ENCODE data around the gene ALDH4A1. TPM values are rescaled to one million over a fixed set of nuclear protein-coding genes. Genes with fewer than 3 reads are reported as not detected.
A peak's percentile ranks its signal among the peaks of the same experiment; 100 is the strongest.

ALDH4A1 gene
- total and polyA plus RNA-seq, 4 donors = 162 to 424 (median 244) TPM

DNA sequence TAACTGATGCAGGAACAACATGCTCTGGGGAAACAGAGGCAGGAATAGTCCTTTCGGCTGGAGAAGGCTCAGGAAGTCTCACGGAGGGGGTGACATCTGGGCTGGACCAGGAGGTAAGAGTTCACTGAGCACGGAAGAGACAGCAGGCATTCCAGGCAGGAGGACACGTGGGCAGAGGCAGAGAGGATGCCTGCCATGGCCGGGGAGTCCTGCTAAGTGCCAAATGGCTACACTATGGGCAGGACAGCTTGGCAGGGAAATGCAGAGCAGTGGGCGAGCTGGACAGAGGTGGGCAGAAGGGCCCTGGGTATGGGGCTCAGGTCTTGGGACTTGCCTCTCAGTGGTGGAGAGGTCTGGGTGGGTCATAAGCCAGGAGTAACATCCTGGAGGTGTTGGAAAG, 17.6 kb downstream of the ALDH4A1 start:
- Histone ChIP-seq H3K4me3 (ENCODE audit: low read depth in 1 of 3, low read length in 3 of 3) (no peak overlapping the region), H3K9ac (ENCODE audit: low read depth in 1 of 2, low read length in 2 of 2) (no peak overlapping the region), H3K27ac (ENCODE audit: low read depth in 1 of 2, low read length in 2 of 2) (no peak overlapping the region), H3K27me3 (ENCODE audit: control insufficient read depth in 4 of 4, insufficient read depth in 4 of 4, low read length in 3 of 4) (no peaks in the 10 kb centered on the region), H3K9me3 (ENCODE audit: control insufficient read depth in 4 of 4, low read length in 3 of 4) (no peaks in the 10 kb centered on the region), H3K36me3 (ENCODE audit: control insufficient read depth in 4 of 4, insufficient read depth in 3 of 4, low read depth in 1 of 4, low read length in 3 of 4) (peaks cover 23 to 64% (median 47%) of the 10 kb centered on the region in 4 donors), H3K4me1 (ENCODE audit: control insufficient read depth in 4 of 4, insufficient read depth in 4 of 4, low read length in 3 of 4) (peaks cover 0 to 15% (median 5%) of the 10 kb centered on the region in 4 donors)
- TF ChIP-seq TAF1 (conservative IDR thresholded peaks at IDR 0.05) = no peak
- no peak for TF ChIP-seq ATF3 (IDR thresholded peaks at IDR 0.05)
- no peak for TF ChIP-seq NR2F2 (IDR thresholded peaks at IDR 0.05)
- TF ChIP-seq RXRA (IDR thresholded peaks at IDR 0.05) = no peak
- 62% methylated on average over 6 of the region's 6 CpGs for WGBS
- no peak for DNase-seq (ENCODE audit: low spot score)

DNA sequence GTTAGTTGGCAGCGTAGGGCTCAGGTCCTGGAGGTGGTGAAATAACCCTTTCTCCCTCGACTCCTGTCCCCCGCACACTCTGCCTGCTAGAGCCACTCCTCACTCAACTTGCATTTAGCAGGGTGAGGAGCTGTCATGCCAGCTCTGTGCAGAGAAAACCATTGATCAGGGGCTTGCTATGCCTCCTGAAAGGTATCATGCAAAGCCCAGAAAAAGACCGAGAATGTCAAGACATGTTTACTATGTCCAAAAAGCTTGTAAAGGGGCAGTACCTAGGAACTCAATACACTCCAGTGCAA, 18.0 kb downstream of the ALDH4A1 start:
- Histone ChIP-seq H3K27ac (ENCODE audit: low read depth in 1 of 2, low read length in 2 of 2) (no peak overlapping the region), H3K27me3 (ENCODE audit: control insufficient read depth in 4 of 4, insufficient read depth in 4 of 4, low read length in 3 of 4) (no peaks in the 10 kb centered on the region), H3K36me3 (ENCODE audit: control insufficient read depth in 4 of 4, insufficient read depth in 3 of 4, low read depth in 1 of 4, low read length in 3 of 4) (peaks cover 24 to 68% (median 46%) of the 10 kb centered on the region in 4 donors), H3K9me3 (ENCODE audit: control insufficient read depth in 4 of 4, low read length in 3 of 4) (no peaks in the 10 kb centered on the region), H3K4me1 (ENCODE audit: control insufficient read depth in 4 of 4, insufficient read depth in 4 of 4, low read length in 3 of 4) (peaks cover 0 to 11% (median 3%) of the 10 kb centered on the region in 4 donors), H3K9ac (ENCODE audit: low read depth in 1 of 2, low read length in 2 of 2) (no peak overlapping the region), H3K4me3 (ENCODE audit: low read depth in 1 of 3, low read length in 3 of 3) (no peak overlapping the region)
- WGBS = 36% methylated on average over 4 of the region's 4 CpGs
- no peak for DNase-seq (ENCODE audit: low spot score)
- no peak for TF ChIP-seq HNF4A (conservative IDR thresholded peaks at IDR 0.05)
- TF ChIP-seq GABPA (IDR thresholded peaks at IDR 0.05 in 1 of 2, conservative IDR thresholded peaks at IDR 0.05 in 1 of 2) = no peak
- no peak for TF ChIP-seq YY1 (IDR thresholded peaks at IDR 0.05)

- Histone ChIP-seq H3K4me1 (ENCODE audit: control insufficient read depth in 4 of 4, insufficient read depth in 4 of 4, low read length in 3 of 4) (peaks cover 0 to 6% (median 1%) of the 10 kb centered on the region in 4 donors), H3K27ac (ENCODE audit: low read depth in 1 of 2, low read length in 2 of 2) (no peak overlapping the region), H3K36me3 (ENCODE audit: control insufficient read depth in 4 of 4, insufficient read depth in 3 of 4, low read depth in 1 of 4, low read length in 3 of 4) (peaks cover 28 to 72% (median 46%) of the 10 kb centered on the region in 4 donors), H3K9me3 (ENCODE audit: control insufficient read depth in 4 of 4, low read length in 3 of 4) (no peaks in the 10 kb centered on the region), H3K27me3 (ENCODE audit: control insufficient read depth in 4 of 4, insufficient read depth in 4 of 4, low read length in 3 of 4) (no peaks in the 10 kb centered on the region), H3K4me3 (ENCODE audit: low read depth in 1 of 3, low read length in 3 of 3) (no peak overlapping the region), H3K9ac (ENCODE audit: low read depth in 1 of 2, low read length in 2 of 2) (no peak overlapping the region)
- peak; percentile 80 for DNase-seq (ENCODE audit: low spot score)
- WGBS = 49% methylated on average over 14 of the region's 14 CpGs
- TF ChIP-seq RXRA (IDR thresholded peaks at IDR 0.05) = peak in 1 of 2 donors; percentile 18
- TF ChIP-seq EGR1 (IDR thresholded peaks at IDR 0.05; ENCODE audit: low read depth in 2 of 2) = no peak
- peak; percentile 88 for TF ChIP-seq CTCF (IDR thresholded peaks at IDR 0.05; ENCODE audit: low read depth, low read length, missing input control)
- peak; percentile 90 to 94 for TF ChIP-seq RAD21 (IDR thresholded peaks at IDR 0.05)
Measured at GRCh38 chr1:18883636-18884418, 18.5 kb downstream of the ALDH4A1 start.

- H3K4me3 ChIP-seq (ENCODE audit: low read depth in 1 of 3, low read length in 3 of 3) = no peak overlapping the region
- no peaks in the 10 kb centered on the region for H3K27me3 ChIP-seq (ENCODE audit: control insufficient read depth in 4 of 4, insufficient read depth in 4 of 4, low read length in 3 of 4)
- 96% methylated on average over 23 of the region's 23 CpGs for WGBS
- TF ChIP-seq REST (IDR thresholded peaks at IDR 0.05) (no peak), TAF1 (conservative IDR thresholded peaks at IDR 0.05) (no peak), JUND (IDR thresholded peaks at IDR 0.05) (no peak), HNF4G (IDR thresholded peaks at IDR 0.05) (no peak), YY1 (IDR thresholded peaks at IDR 0.05) (no peak), MAX (IDR thresholded peaks at IDR 0.05) (no peak), NR2F2 (IDR thresholded peaks at IDR 0.05) (no peak)
- no peak for DNase-seq (ENCODE audit: low spot score)
- H3K4me1 ChIP-seq (ENCODE audit: control insufficient read depth in 4 of 4, insufficient read depth in 4 of 4, low read length in 3 of 4) = peaks cover 0 to 2% (median 0%) of the 10 kb centered on the region in 4 donors
- peaks cover 28 to 72% (median 41%) of the 10 kb centered on the region in 4 donors for H3K36me3 ChIP-seq (ENCODE audit: control insufficient read depth in 4 of 4, insufficient read depth in 3 of 4, low read depth in 1 of 4, low read length in 3 of 4)
- H3K9ac ChIP-seq (ENCODE audit: low read depth in 1 of 2, low read length in 2 of 2) = no peak overlapping the region
- no peak overlapping the region for H3K27ac ChIP-seq (ENCODE audit: low read depth in 1 of 2, low read length in 2 of 2)
- H3K9me3 ChIP-seq (ENCODE audit: control insufficient read depth in 4 of 4, low read length in 3 of 4) = no peaks in the 10 kb centered on the region
Measured at GRCh38 chr1:18883079-18883478, 19.3 kb downstream of the ALDH4A1 start.

Measured in liver (tissue), 9 donors.